ENCODE data around the gene BNIP2. TPM values are rescaled to one million over a fixed set of nuclear protein-coding genes. Genes with fewer than 3 reads are reported as not detected.
A peak's percentile ranks its signal among the peaks of the same experiment; 100 is the strongest.

The BNIP2 gene
- total and polyA plus RNA-seq, 2 of the 13 experiments (the other 11 are each of a cell fraction or from before 2014, with no cell fraction given) = 17.4 to 57.6 TPM

DNA sequence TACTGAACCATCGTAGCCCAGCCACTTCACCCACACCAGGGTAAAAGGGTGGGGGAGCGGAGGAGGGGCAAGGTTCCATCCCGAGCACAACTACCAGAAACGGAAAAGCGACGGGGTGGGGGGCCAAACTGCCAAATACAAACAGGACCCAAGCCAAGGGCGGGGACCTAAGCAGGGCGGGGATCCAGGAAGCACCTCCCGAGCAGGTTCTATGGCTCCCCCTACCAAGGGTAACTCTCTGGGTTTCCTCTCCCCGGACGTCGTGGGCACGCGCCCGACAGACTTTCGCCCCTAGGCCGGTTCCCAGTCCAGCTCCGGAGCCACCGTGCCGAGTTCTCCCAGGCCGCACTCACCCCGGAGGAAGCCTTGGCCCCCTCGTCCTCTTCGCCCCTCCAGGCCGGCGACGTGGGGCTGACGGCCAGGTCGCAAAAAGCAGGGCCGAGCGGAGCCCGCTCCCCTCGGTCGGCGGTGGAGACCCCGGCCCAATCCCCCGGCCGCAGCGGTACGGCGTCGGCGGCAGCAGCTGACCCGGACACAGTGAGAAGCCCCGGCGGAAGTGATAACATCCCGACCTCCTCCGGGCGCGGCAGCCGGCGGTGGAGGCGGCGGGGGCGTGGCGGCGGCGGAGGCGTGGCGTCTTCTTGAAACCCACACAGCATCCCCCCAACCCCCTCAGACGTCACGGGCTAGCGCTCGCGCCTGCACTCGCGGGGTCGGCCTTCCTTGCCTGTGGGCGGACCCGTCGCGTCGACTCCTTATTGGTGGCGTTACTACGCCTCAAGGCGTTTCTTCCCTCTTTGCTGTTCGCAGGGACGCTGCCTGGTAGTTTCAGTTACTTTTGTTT, at the start of gene BNIP2 (continued):
- TF ChIP-seq ZHX2 (IDR thresholded peaks at IDR 0.05; ENCODE audit: low read depth) (no peak; the same call in 1 of the 2 replicates), ZHX2 (CRISPR knock-in tag; IDR thresholded peaks at IDR 0.05; ENCODE audit: borderline replicate concordance) (no peak), SNRNP70 (IDR thresholded peaks at IDR 0.05; ENCODE audit: low read depth, low read length) (no peak), ZSCAN30 (CRISPR knock-in tag; IDR thresholded peaks at IDR 0.05) (0 out of 2 replicates have a peak, but pooled peaks have one; percentile 87), MAFK (conservative IDR thresholded peaks at IDR 0.05 in 1 of 2, IDR thresholded peaks at IDR 0.05 in 1 of 2; ENCODE audit: low read length in 2 of 2) (no peak), ZNF160 (CRISPR knock-in tag; IDR thresholded peaks at IDR 0.05) (no peak), KDM5B (CRISPR knock-in tag; IDR thresholded peaks at IDR 0.05; ENCODE audit: borderline replicate concordance) (peak; percentile 82), SP5 (CRISPR knock-in tag; IDR thresholded peaks at IDR 0.05; ENCODE audit: borderline replicate concordance, low read depth) (peak; percentile 66; the same call in 1 of the 2 replicates), SOX5 (CRISPR knock-in tag; IDR thresholded peaks at IDR 0.05; ENCODE audit: borderline replicate concordance) (peak; percentile 16; the same call in 1 of the 2 replicates), ZFP1 (CRISPR knock-in tag; IDR thresholded peaks at IDR 0.05) (no peak), YY1 (IDR thresholded peaks at IDR 0.05; ENCODE audit: insufficient read depth, insufficient replicate concordance, low read depth, low read length) (peak; percentile 35), TEF (CRISPR knock-in tag; IDR thresholded peaks at IDR 0.05) (no peak), ATF7 (IDR thresholded peaks at IDR 0.05) (no peak), ATF7 (CRISPR knock-in tag; IDR thresholded peaks at IDR 0.05) (0 out of 2 replicates have a peak, but pooled peaks have one; percentile 30), RARG (CRISPR knock-in tag; IDR thresholded peaks at IDR 0.05; ENCODE audit: low read depth) (no peak), ZFX (CRISPR knock-in tag; IDR thresholded peaks at IDR 0.05; ENCODE audit: low read depth) (peak; percentile 99), HMG20B (CRISPR knock-in tag; conservative IDR thresholded peaks at IDR 0.05) (no peak), ATF3 (CRISPR knock-in tag; IDR thresholded peaks at IDR 0.05) (0 out of 2 replicates have a peak, but pooled peaks have one; percentile 23), ZBTB21 (CRISPR knock-in tag; IDR thresholded peaks at IDR 0.05) (peak; percentile 44; the same call in 1 of the 2 replicates), HDAC6 (IDR thresholded peaks at IDR 0.05; ENCODE audit: low read depth, low read length) (no peak), STAT5B (CRISPR knock-in tag; IDR thresholded peaks at IDR 0.05) (no peak)
- TF ChIP-seq, protein P1, sequence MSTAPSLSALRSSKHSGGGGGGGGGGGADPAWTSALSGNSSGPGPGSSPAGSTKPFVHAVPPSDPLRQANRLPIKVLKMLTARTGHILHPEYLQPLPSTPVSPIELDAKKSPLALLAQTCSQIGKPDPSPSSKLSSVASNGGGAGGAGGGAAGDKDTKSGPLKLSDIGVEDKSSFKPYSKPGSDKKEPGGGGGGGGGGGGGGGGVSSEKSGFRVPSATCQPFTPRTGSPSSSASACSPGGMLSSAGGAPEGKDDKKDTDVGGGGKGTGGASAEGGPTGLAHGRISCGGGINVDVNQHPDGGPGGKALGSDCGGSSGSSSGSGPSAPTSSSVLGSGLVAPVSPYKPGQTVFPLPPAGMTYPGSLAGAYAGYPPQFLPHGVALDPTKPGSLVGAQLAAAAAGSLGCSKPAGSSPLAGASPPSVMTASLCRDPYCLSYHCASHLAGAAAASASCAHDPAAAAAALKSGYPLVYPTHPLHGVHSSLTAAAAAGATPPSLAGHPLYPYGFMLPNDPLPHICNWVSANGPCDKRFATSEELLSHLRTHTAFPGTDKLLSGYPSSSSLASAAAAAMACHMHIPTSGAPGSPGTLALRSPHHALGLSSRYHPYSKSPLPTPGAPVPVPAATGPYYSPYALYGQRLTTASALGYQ (CRISPR knock-in tag; IDR thresholded peaks at IDR 0.05) = no peak; the same call in 1 of the 2 replicates
